Measurements from ENCODE around the gene NFYC.

- TF ChIP-seq CTCF (IDR thresholded peaks at IDR 0.05; ENCODE audit: borderline replicate concordance, extremely low read depth, low read length, poor library complexity, severe bottlenecking), result no peak
- no peak for TF ChIP-seq EZH2 (IDR thresholded peaks at IDR 0.05; ENCODE audit: borderline replicate concordance, low read depth, low read length, severe bottlenecking)
Measured at GRCh38 chr1:40798366-40799281, 107.1 kb downstream of the NFYC start.

Measured in DND-41 (cell line).